ENCODE measurements around the gene FSTL4.

DNA sequence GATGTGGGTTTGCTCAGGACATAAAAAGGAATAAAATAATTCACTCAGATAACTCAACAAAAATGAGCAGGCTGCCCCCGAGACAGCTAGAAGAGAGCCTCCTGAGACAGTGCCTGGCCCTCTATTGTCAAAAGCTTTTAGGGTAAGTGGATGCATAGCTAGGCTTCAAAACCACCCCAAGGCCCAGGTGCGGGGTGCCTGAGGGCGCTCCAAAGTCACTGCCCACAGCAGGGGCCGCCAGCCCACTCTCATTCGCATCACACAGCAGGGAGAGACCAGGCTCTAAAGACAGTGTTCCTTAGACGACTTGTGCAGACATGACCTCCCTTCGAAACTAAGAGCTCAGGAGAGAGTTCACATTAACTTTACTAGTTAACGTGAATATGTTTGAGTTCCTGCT is 271.5 kb downstream of the FSTL4 start:
- TF ChIP-seq, protein P1, sequence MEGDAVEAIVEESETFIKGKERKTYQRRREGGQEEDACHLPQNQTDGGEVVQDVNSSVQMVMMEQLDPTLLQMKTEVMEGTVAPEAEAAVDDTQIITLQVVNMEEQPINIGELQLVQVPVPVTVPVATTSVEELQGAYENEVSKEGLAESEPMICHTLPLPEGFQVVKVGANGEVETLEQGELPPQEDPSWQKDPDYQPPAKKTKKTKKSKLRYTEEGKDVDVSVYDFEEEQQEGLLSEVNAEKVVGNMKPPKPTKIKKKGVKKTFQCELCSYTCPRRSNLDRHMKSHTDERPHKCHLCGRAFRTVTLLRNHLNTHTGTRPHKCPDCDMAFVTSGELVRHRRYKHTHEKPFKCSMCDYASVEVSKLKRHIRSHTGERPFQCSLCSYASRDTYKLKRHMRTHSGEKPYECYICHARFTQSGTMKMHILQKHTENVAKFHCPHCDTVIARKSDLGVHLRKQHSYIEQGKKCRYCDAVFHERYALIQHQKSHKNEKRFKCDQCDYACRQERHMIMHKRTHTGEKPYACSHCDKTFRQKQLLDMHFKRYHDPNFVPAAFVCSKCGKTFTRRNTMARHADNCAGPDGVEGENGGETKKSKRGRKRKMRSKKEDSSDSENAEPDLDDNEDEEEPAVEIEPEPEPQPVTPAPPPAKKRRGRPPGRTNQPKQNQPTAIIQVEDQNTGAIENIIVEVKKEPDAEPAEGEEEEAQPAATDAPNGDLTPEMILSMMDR (IDR thresholded peaks at IDR 0.05; ENCODE audit: poor library complexity) = no peak
- no peak for TF ChIP-seq EZH2 (IDR thresholded peaks at IDR 0.05; ENCODE audit: borderline replicate concordance)
- TF ChIP-seq EZH2phosphoT487 (IDR thresholded peaks at IDR 0.05; ENCODE audit: low read depth, severe bottlenecking, unreplicated experiment) = no peak
